IMR-90 (cell line): ENCODE measurements around the gene SOWAHD. TPM values are rescaled to one million over a fixed set of nuclear protein-coding genes. Genes with fewer than 3 reads are reported as not detected.

Experiments used
- ATAC-seq: fragments of 200-7000 bp; cut with Tn5 transposase; 2 replicates; pipeline ENCODE4 v1.9.1; 2020; ENCODE audit warnings: low read depth, mild to moderate bottlenecking, moderate library complexity
- Bru-seq: library from RNA; stranded (reverse); fragments of 400-500 nt; gene quantifications from one replicate; lab custom pipeline; 2021; lab: Mats Ljungman, UMichigan
- BruChase-seq, 2 experiments: library from RNA; stranded (reverse); fragments of 400-500 nt; gene quantifications; one replicate each; lab custom pipeline; 2021; lab: Mats Ljungman, UMichigan
- BruUV-seq: library from RNA; stranded (reverse); fragments of 400-500 nt; replicated peaks from 2 replicates; lab custom pipeline; 2021; lab: Mats Ljungman, UMichigan
- CTCF ChIA-PET: fragments of 300-600 bp; formaldehyde crosslinking; extraction: SDS; loops from one replicate; lab custom pipeline; 2021; ENCODE audit warnings: antibody characterized with exemption; lab: Yijun Ruan, JAX
- POLR2A ChIA-PET: fragments of 300-600 bp; sonication (Branson Sonifier 250); formaldehyde crosslinking; loops from one replicate; lab custom pipeline; 2022; ENCODE audit warnings: antibody characterized with exemption; ENCODE audit not compliant: unreplicated experiment; lab: Charles Lee
- DNase-seq: peaks from one replicate; pipeline ENCODE4 v3.0.0; 2013
- H2AFZ ChIP-seq: replicated peaks from 2 replicates; pipeline ENCODE3; 2013; ENCODE audit warnings: low read length, mild to moderate bottlenecking; ENCODE audit not compliant: poor library complexity
- H2AK5ac ChIP-seq: 2 replicates; pipeline ENCODE4 v1.6.1; 2013; ENCODE audit warnings: low read depth, low read length, inconsistent platforms
- H2AK9ac ChIP-seq: replicated peaks from 2 replicates; pipeline ENCODE3; 2013; ENCODE audit warnings: mild to moderate bottlenecking, low read depth, low read length, moderate library complexity; ENCODE audit not compliant: poor library complexity
- H2BK120ac ChIP-seq: 2 replicates; pipeline ENCODE4 v1.6.1; 2013; ENCODE audit warnings: low read depth, low read length, inconsistent platforms
- H2BK15ac ChIP-seq: 3 replicates; pipeline ENCODE4 v1.6.1; 2013; ENCODE audit warnings: low read depth, low read length, inconsistent platforms
- H2BK20ac ChIP-seq: 2 replicates; pipeline ENCODE4 v1.6.1; 2013; ENCODE audit warnings: low read depth, mild to moderate bottlenecking, inconsistent platforms, low read length, moderate library complexity
- H2BK5ac ChIP-seq: 2 replicates; pipeline ENCODE4 v1.6.1; 2013; ENCODE audit warnings: mild to moderate bottlenecking, low read depth, low read length, inconsistent platforms; ENCODE audit not compliant: poor library complexity, severe bottlenecking
- H3K14ac ChIP-seq: replicated peaks from 2 replicates; pipeline ENCODE4 v1.6.1; 2013; ENCODE audit warnings: low read depth, low read length, inconsistent platforms
- H3K18ac ChIP-seq: 2 replicates; pipeline ENCODE4 v1.6.1; 2013; ENCODE audit warnings: low read depth, low read length, control low read depth
- H3K23ac ChIP-seq: 2 replicates; pipeline ENCODE4 v1.6.1; 2013; ENCODE audit warnings: low read depth, low read length, inconsistent platforms
- H3K27ac ChIP-seq: 2 replicates; pipeline ENCODE4 v1.5.1; 2013; ENCODE audit warnings: mild to moderate bottlenecking, control low read depth, low read length; ENCODE audit not compliant: insufficient read depth
- H3K27me3 ChIP-seq: 2 replicates; pipeline ENCODE4 v1.6.1; 2013; ENCODE audit warnings: low read length; ENCODE audit not compliant: control insufficient read depth, insufficient read depth
- H3K36me3 ChIP-seq: 2 replicates; pipeline ENCODE4 v1.6.1; 2013; ENCODE audit warnings: low read length, mixed read lengths; ENCODE audit not compliant: control insufficient read depth, insufficient read depth
- H3K4ac ChIP-seq: 2 replicates; pipeline ENCODE4 v1.6.1; 2013; ENCODE audit warnings: low read depth, low read length, inconsistent platforms
- H3K4me1 ChIP-seq: 2 replicates; pipeline ENCODE4 v1.6.1; 2013; ENCODE audit warnings: low read length, mixed read lengths; ENCODE audit not compliant: control insufficient read depth, insufficient read depth
- H3K4me2 ChIP-seq: 2 replicates; pipeline ENCODE4 v1.6.1; 2013; ENCODE audit warnings: low read depth, mild to moderate bottlenecking, control low read depth, low read length, moderate library complexity
- H3K4me3 ChIP-seq: 2 replicates; pipeline ENCODE4 v1.5.1; 2013; ENCODE audit warnings: low read depth, mild to moderate bottlenecking, control low read depth, low read length, moderate library complexity; ENCODE audit not compliant: insufficient read depth
- H3K56ac ChIP-seq: 2 replicates; pipeline ENCODE4 v1.6.1; 2013; ENCODE audit warnings: low read length, inconsistent platforms; ENCODE audit not compliant: insufficient read depth; ENCODE audit errors: extremely low read depth
- H3K79me1 ChIP-seq, 2 experiments: 2 replicates each; pipeline ENCODE4 v1.6.1; 2013; ENCODE audit warnings: low read length in 2 of 2, inconsistent platforms in 1 of 2, low read depth in 1 of 2
- H3K9ac ChIP-seq: 2 replicates; pipeline ENCODE4 v1.6.1; 2013; ENCODE audit warnings: low read depth, low read length, control low read depth
- H3K9me1 ChIP-seq: 2 replicates; pipeline ENCODE4 v1.6.1; 2013; ENCODE audit warnings: low read length, inconsistent platforms; ENCODE audit not compliant: insufficient read depth
- H3K9me3 ChIP-seq: 2 replicates; pipeline ENCODE4 v1.6.1; 2013; ENCODE audit warnings: low read length; ENCODE audit not compliant: control insufficient read depth, insufficient read depth
- H4K20me1 ChIP-seq: 2 replicates; pipeline ENCODE4 v1.6.1; 2013; ENCODE audit warnings: low read length, inconsistent platforms; ENCODE audit not compliant: insufficient read depth
- H4K5ac ChIP-seq: 2 replicates; pipeline ENCODE4 v1.6.1; 2013; ENCODE audit warnings: mild to moderate bottlenecking, low read depth, low read length, control low read depth
- H4K8ac ChIP-seq, 2 experiments: 2 replicates each; pipeline ENCODE4 v1.6.1; 2013; ENCODE audit warnings: low read depth in 2 of 2, low read length in 2 of 2, control low read depth in 1 of 2, inconsistent platforms in 1 of 2
- H4K91ac ChIP-seq: 2 replicates; pipeline ENCODE4 v1.6.1; 2013; ENCODE audit warnings: low read depth, low read length, inconsistent platforms; ENCODE audit not compliant: insufficient read depth
- BHLHE40 ChIP-seq: fragments of 150-350 bp; IDR thresholded peaks from 2 replicates; pipeline ENCODE4 v1.6.1; 2016; ENCODE audit warnings: mild to moderate bottlenecking, low read depth, low read length
- CEBPB ChIP-seq: IDR thresholded peaks from 2 replicates; pipeline ENCODE4 v1.6.1; 2012; ENCODE audit warnings: low read depth, low read length, improper control_type of control experiment
- CHD1 ChIP-seq: IDR thresholded peaks from 2 replicates; pipeline ENCODE4 v1.6.1; 2012; ENCODE audit warnings: low read depth, low read length, improper control_type of control experiment
- FOS ChIP-seq: fragments of 150-350 bp; IDR thresholded peaks from 2 replicates; pipeline ENCODE4 v1.6.1; 2016; ENCODE audit warnings: low read depth, low read length
- MAFK ChIP-seq: IDR thresholded peaks from 2 replicates; pipeline ENCODE4 v1.6.1; 2012; ENCODE audit warnings: low read depth, low read length, improper control_type of control experiment
- MAZ ChIP-seq: IDR thresholded peaks from 2 replicates; pipeline ENCODE4 v1.6.1; 2012; ENCODE audit warnings: low read depth, mild to moderate bottlenecking, low read length, improper control_type of control experiment, moderate library complexity, borderline replicate concordance
- MXI1 ChIP-seq: IDR thresholded peaks from 2 replicates; pipeline ENCODE4 v1.6.1; 2012; ENCODE audit warnings: low read depth, mild to moderate bottlenecking, low read length, moderate library complexity, borderline replicate concordance
- RAD21 ChIP-seq: IDR thresholded peaks from 2 replicates; pipeline ENCODE4 v1.6.1; 2012; ENCODE audit warnings: low read length, improper control_type of control experiment
- RCOR1 ChIP-seq: IDR thresholded peaks from 2 replicates; pipeline ENCODE4 v1.6.1; 2012; ENCODE audit warnings: mild to moderate bottlenecking, low read length, improper control_type of control experiment; ENCODE audit not compliant: insufficient replicate concordance
- RFX5 ChIP-seq: IDR thresholded peaks from 2 replicates; pipeline ENCODE4 v1.8.0; 2012; ENCODE audit warnings: low read depth, mild to moderate bottlenecking, low read length, moderate library complexity
- SMC3 ChIP-seq: fragments of 150-350 bp; IDR thresholded peaks from 2 replicates; pipeline ENCODE4 v1.6.1; 2016; ENCODE audit warnings: low read depth, mild to moderate bottlenecking, antibody characterized with exemption, low read length, moderate library complexity
- WGBS, 2 experiments: methylation state at CpG; one replicate each; pipeline versions ENCODE4 v1.1.5 to v1.1.7; 2013; ENCODE audit warnings: missing lambda C conversion rate in 2 of 2; ENCODE audit not compliant: insufficient read length in 1 of 2; ENCODE audit errors: extremely low coverage in 2 of 2; 5-methylcytosine and 5-hydroxymethylcytosine counted together
- dilution Hi-C: fragments of 300-500 bp; cut with HindIII; formaldehyde crosslinking; loops from one replicate; pipeline ENCODE4 v1.14.3; 2018; ENCODE audit warnings: low sequenced_read_pairs; ENCODE audit not compliant: unreplicated experiment
- in situ Hi-C: fragments of 300-500 bp; cut with MboI; formaldehyde crosslinking; loops from 3 replicates; pipeline ENCODE4 v1.14.3; 2019; ENCODE audit warnings: low sequenced_read_pairs, inconsistent platforms, mixed read lengths
- intact Hi-C: fragments of 100-400 bp; cut with micrococcal nuclease; formaldehyde crosslinking; loops from 2 replicates; pipeline ENCODE4 v1.10.0; 2022
- long read RNA-seq: library from polyadenylated mRNA; unstranded; transcript quantifications from one replicate; pipeline ENCODE4 v2.0.0, GENCODE V29; 2021; ENCODE audit not compliant: unreplicated experiment
- polyA plus RNA-seq, 3 experiments: library from polyadenylated mRNA; depleted of rRNA; stranded (reverse); fragments of >200 nt; gene quantifications; 2 replicates each; pipeline ENCODE4 v1.2.3, GENCODE V29; 2012; ENCODE audit warnings: low replicate concordance in 1 of 3
- total RNA-seq: library from RNA; depleted of rRNA; stranded (reverse); fragments of >200 nt; gene quantifications from 2 replicates; pipeline ENCODE4 v1.2.3, GENCODE V29; 2012; rRNA removed
- TF ChIP-seq, protein P1 (sequence below): fragments of 150-350 bp; IDR thresholded peaks from 2 replicates; pipeline ENCODE4 v1.6.1; 2017; ENCODE audit warnings: mild to moderate bottlenecking, antibody characterized with exemption, low read length, low read depth
- TF ChIP-seq, protein P2 (sequence below): conservative IDR thresholded peaks from 2 replicates; pipeline ENCODE4 v1.5.1; 2012; ENCODE audit warnings: mild to moderate bottlenecking, low read depth, low read length, improper control_type of control experiment

SOWAHD gene, protein sequence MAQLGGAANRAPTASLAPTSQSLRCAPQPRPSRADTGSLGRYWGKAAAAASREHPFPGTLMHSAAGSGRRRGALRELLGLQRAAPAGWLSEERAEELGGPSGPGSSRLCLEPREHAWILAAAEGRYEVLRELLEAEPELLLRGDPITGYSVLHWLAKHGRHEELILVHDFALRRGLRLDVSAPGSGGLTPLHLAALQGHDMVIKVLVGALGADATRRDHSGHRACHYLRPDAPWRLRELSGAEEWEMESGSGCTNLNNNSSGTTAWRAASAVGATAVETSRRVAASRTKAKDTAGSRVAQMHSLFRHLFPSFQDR
- total RNA-seq (0.18 and 0.28 TPM in 2 replicates), polyA plus RNA-seq (2012; rRNA removed) (0.13 and 0.17 TPM in 2 replicates), Bru-seq, nascent RNA (not detected), BruChase-seq, experiment 1, labeled RNA remaining after a 6-hour chase (percentile 19 among the genes with signal in this experiment), BruChase-seq, experiment 2, labeled RNA remaining after a 2-hour chase (not detected)
- polyA plus RNA-seq (2012; cell fraction: cytosol; rRNA removed): 0.14 and 0.43 TPM in 2 replicates
- polyA plus RNA-seq (2012; cell fraction: nucleus; rRNA removed; ENCODE audit: low replicate concordance): 0.16 and 0.28 TPM in 2 replicates
- long read RNA-seq: 0 reads

DNA sequence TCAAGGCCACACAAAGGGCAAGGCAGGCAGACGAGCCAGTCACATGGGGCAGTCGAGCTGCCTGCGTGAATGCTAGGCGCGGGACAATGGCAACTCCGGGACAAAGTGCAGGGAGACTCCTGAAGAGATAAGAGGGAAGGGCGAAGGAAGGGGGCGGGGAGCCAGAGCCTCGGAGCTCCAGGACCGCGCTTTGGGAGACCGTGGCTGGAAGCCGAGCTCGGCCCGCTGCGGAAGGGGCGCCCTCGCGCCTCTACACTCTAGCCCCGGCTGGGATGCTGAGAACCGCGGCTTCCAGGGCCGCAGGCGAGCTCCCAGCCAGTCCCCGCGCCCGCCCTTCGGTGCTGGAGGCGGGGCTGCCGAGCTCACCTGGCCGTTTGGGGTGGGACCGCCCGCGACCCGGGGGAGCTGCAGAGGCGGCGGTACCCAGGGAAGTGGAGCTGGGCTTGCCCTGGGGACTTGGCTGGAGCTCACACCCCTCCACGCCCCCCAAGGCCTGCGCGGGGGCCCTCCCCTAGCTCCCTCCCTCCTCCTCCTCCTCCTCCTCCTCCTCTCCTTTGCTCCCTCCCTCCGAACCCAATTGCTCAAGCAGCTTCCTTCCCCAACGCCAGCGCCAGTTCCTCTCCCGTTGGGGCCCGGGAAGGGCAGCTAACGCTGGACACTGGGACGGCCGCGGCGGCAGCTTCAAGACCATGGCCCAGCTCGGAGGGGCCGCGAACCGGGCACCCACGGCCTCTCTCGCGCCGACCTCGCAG, at the start of gene SOWAHD:
Gene SOWAHD, plus strand, starts transcription at position 610 of the 752 bp plus-strand sequence. Its CDS starts 80 bp downstream, at position 690.
- no peak within 1 kb of the TSS for H3K56ac ChIP-seq
- H3K79me1 ChIP-seq: no peaks in the 10 kb centered on the region
- CTCF ChIA-PET: interaction anchor here (1.0 kb wide), 1 partner anchor 33 kb away, joined by 3 read pairs; the partner anchor contains the start of gene RPL39
- no peak within 1 kb of the TSS for H4K5ac ChIP-seq
- no peak within 1 kb of the TSS for H2BK15ac ChIP-seq
- H3K9me1 ChIP-seq: no peaks in the 10 kb centered on the region
- H3K14ac ChIP-seq: no peak within 1 kb of the TSS
- no peak within 1 kb of the TSS for H3K18ac ChIP-seq
- 31% methylated on average over 27 of the region's 59 CpGs; no CpG with 5 or more reads in 1 of the 2 experiments for WGBS, 2 experiments
- no peak within 1 kb of the TSS for H2BK5ac ChIP-seq
- H2BK20ac ChIP-seq: no peak within 1 kb of the TSS
- POLR2A ChIA-PET: no interaction called here
- H3K4me3 ChIP-seq: peak within 1 kb of the TSS; percentile 46
- no peak for DNase-seq
- no peak within 1 kb of the TSS for H2AK5ac ChIP-seq
- H4K20me1 ChIP-seq: no peaks in the 10 kb centered on the region
- peaks cover 6% of the 10 kb centered on the region for H3K4me1 ChIP-seq
- dilution Hi-C loops (no loop called here), intact Hi-C loops (loop anchor here (10.0 kb wide), 1 partner anchor 63 kb away; the partner anchor contains the start of gene SEPTIN6), in situ Hi-C loops (no loop called here)
- H2AFZ ChIP-seq: peak within 1 kb of the TSS; percentile 87
- ATAC-seq: peak; percentile 36
- H3K9ac ChIP-seq: peak within 1 kb of the TSS; percentile 6; the same call in 1 of the 2 replicates
- H2AK9ac ChIP-seq: peak within 1 kb of the TSS; percentile 73
- H3K4me2 ChIP-seq: peak within 1 kb of the TSS; percentile 61
- no peak within 1 kb of the TSS for H3K27ac ChIP-seq
- H3K23ac ChIP-seq: no peak within 1 kb of the TSS
- no peak within 1 kb of the TSS for H2BK120ac ChIP-seq
- H3K36me3 ChIP-seq: no peaks in the 10 kb centered on the region
- no peak within 1 kb of the TSS; the same call in 1 of the 2 replicates for H3K4ac ChIP-seq
- H3K27me3 ChIP-seq: no peaks in the 10 kb centered on the region
- H4K8ac ChIP-seq: 0 out of 4 replicates have a peak within 1 kb of the TSS, but pooled peaks of 1 of the 2 experiments have one; percentile 9
- H4K91ac ChIP-seq: no peak within 1 kb of the TSS
- no peaks in the 10 kb centered on the region for H3K9me3 ChIP-seq
- BruUV-seq: no TSS peak
- TF ChIP-seq CHD1 (no peak), MAZ (no peak), RAD21 (no peak), RFX5 (no peak), BHLHE40 (no peak), MAFK (no peak), FOS (no peak), MXI1 (no peak), SMC3 (no peak), RCOR1 (no peak), CEBPB (no peak)
- TF ChIP-seq, protein P1, sequence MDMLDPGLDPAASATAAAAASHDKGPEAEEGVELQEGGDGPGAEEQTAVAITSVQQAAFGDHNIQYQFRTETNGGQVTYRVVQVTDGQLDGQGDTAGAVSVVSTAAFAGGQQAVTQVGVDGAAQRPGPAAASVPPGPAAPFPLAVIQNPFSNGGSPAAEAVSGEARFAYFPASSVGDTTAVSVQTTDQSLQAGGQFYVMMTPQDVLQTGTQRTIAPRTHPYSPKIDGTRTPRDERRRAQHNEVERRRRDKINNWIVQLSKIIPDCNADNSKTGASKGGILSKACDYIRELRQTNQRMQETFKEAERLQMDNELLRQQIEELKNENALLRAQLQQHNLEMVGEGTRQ: no peak
- TF ChIP-seq, protein P2, sequence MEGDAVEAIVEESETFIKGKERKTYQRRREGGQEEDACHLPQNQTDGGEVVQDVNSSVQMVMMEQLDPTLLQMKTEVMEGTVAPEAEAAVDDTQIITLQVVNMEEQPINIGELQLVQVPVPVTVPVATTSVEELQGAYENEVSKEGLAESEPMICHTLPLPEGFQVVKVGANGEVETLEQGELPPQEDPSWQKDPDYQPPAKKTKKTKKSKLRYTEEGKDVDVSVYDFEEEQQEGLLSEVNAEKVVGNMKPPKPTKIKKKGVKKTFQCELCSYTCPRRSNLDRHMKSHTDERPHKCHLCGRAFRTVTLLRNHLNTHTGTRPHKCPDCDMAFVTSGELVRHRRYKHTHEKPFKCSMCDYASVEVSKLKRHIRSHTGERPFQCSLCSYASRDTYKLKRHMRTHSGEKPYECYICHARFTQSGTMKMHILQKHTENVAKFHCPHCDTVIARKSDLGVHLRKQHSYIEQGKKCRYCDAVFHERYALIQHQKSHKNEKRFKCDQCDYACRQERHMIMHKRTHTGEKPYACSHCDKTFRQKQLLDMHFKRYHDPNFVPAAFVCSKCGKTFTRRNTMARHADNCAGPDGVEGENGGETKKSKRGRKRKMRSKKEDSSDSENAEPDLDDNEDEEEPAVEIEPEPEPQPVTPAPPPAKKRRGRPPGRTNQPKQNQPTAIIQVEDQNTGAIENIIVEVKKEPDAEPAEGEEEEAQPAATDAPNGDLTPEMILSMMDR: no peak
